Measurements from ENCODE around the gene TMEM175. TPM values are rescaled to one million over a fixed set of nuclear protein-coding genes. Genes with fewer than 3 reads are reported as not detected.
"Not testable (repeated sequence)": the region's sequence is repeated elsewhere in the genome, so short reads cannot be mapped to it uniquely, and the experiment has no call there.

The TMEM175 gene
- total RNA-seq, 1 donor from 2014 or later = 28.0 TPM

GRCh38 chr4:997375-998071 lies 65.3 kb downstream of the TMEM175 start:
- Mint-ChIP-seq H3K36me3 (no peaks in the 10 kb centered on the region), H3K27ac (no peak overlapping the region), H3K4me3 (no peak overlapping the region), H3K9me3 (no peaks in the 10 kb centered on the region), H3K27me3 (ENCODE audit: low read depth) (peaks cover 61% of the 10 kb centered on the region), H3K4me1 (peaks cover 2% of the 10 kb centered on the region)
- TF ChIP-seq CTCF (IDR thresholded peaks at IDR 0.05; ENCODE audit: unreplicated experiment) = no peak
- DNase-seq (ENCODE audit: low spot score in 2 of 2, unreplicated experiment in 2 of 2) = no peak

GRCh38 chr4:998096-998691 lies 65.9 kb downstream of the TMEM175 start:
- DNase-seq (ENCODE audit: low spot score in 2 of 2, unreplicated experiment in 2 of 2) = no peak
- no peak overlapping the region for H3K27ac Mint-ChIP-seq
- peaks cover 61% of the 10 kb centered on the region for H3K27me3 Mint-ChIP-seq (ENCODE audit: low read depth)
- no peak overlapping the region for H3K4me3 Mint-ChIP-seq
- no peaks in the 10 kb centered on the region for H3K9me3 Mint-ChIP-seq
- peaks cover 2% of the 10 kb centered on the region for H3K4me1 Mint-ChIP-seq
- no peaks in the 10 kb centered on the region for H3K36me3 Mint-ChIP-seq
- no peak for TF ChIP-seq CTCF (IDR thresholded peaks at IDR 0.05; ENCODE audit: unreplicated experiment)

GRCh38 chr4:999240-999863 lies 67.1 kb downstream of the TMEM175 start:
- not testable (repeated sequence) for H3K27ac Mint-ChIP-seq, H3K36me3 Mint-ChIP-seq, H3K4me1 Mint-ChIP-seq

GRCh38 chr4:999882-1000425 lies 67.7 kb downstream of the TMEM175 start:
- Mint-ChIP-seq H3K36me3 (no peaks in the 10 kb centered on the region), H3K27me3 (ENCODE audit: low read depth) (peaks cover 78% of the 10 kb centered on the region), H3K9me3 (no peaks in the 10 kb centered on the region), H3K4me1 (peaks cover 2% of the 10 kb centered on the region), H3K4me3 (no peak overlapping the region), H3K27ac (no peak overlapping the region)
- DNase-seq (ENCODE audit: low spot score in 2 of 2, unreplicated experiment in 2 of 2) = no peak
- no peak for TF ChIP-seq CTCF (IDR thresholded peaks at IDR 0.05; ENCODE audit: unreplicated experiment)

More at GRCh38 chr4:999240-999863, 67.1 kb downstream of the TMEM175 start:
- H3K4me3 Mint-ChIP-seq; DNase-seq (ENCODE audit: low spot score in 2 of 2, unreplicated experiment in 2 of 2); H3K9me3 Mint-ChIP-seq: not testable (repeated sequence)
- H3K27me3 Mint-ChIP-seq (ENCODE audit: low read depth) = peaks cover 72% of the 10 kb centered on the region

GRCh38 chr4:1000686-1001260 lies 68.5 kb downstream of the TMEM175 start:
- H3K9me3 Mint-ChIP-seq = no peaks in the 10 kb centered on the region
- TF ChIP-seq CTCF (IDR thresholded peaks at IDR 0.05; ENCODE audit: unreplicated experiment) = no peak
- no peak for DNase-seq (ENCODE audit: low spot score in 2 of 2, unreplicated experiment in 2 of 2)
- H3K27ac Mint-ChIP-seq = no peak overlapping the region
- no peaks in the 10 kb centered on the region for H3K36me3 Mint-ChIP-seq
- H3K4me1 Mint-ChIP-seq = peaks cover 2% of the 10 kb centered on the region
- peaks cover 80% of the 10 kb centered on the region for H3K27me3 Mint-ChIP-seq (ENCODE audit: low read depth)
- no peak overlapping the region for H3K4me3 Mint-ChIP-seq

All from mesothelial cell of epicardium (in vitro differentiated cells).